Uterus (tissue), 2 donors: ENCODE measurements around the gene FBXL19.

Source experiments
- CTCF ChIP-seq, 4 experiments: fragments of 200-600 bp in 2 of 4; fragments of 450-650 bp in 2 of 4; sonication (generic) in 2 of 4; IDR thresholded peaks; one replicate each; pipeline ENCODE4 v1.5.1; 2016 to 2019; ENCODE audit warnings: antibody characterized with exemption in 4 of 4, mild to moderate bottlenecking in 2 of 4, moderate library complexity in 1 of 4
- POLR2A ChIP-seq, 2 donors: fragments of 450-650 bp; IDR thresholded peaks; one replicate each; pipeline ENCODE4 v1.6.1; 2016; ENCODE audit warnings: antibody characterized with exemption in 2 of 2, mild to moderate bottlenecking in 1 of 2, moderate library complexity in 1 of 2

GRCh38 chr16:30966033-30966619 is 42.8 kb downstream of the FBXL19 start:
- no peak for TF ChIP-seq POLR2A (IDR thresholded peaks at IDR 0.05)
- no peak for TF ChIP-seq CTCF (IDR thresholded peaks at IDR 0.05)
